ENCODE measurements around the gene MAP3K4. TPM values are rescaled to one million over a fixed set of nuclear protein-coding genes. Genes with fewer than 3 reads are reported as not detected.

MAP3K4 gene
- total RNA-seq, 4 donors from 2014 or later = 17.2 to 35.2 (median 23.7) TPM

DNA sequence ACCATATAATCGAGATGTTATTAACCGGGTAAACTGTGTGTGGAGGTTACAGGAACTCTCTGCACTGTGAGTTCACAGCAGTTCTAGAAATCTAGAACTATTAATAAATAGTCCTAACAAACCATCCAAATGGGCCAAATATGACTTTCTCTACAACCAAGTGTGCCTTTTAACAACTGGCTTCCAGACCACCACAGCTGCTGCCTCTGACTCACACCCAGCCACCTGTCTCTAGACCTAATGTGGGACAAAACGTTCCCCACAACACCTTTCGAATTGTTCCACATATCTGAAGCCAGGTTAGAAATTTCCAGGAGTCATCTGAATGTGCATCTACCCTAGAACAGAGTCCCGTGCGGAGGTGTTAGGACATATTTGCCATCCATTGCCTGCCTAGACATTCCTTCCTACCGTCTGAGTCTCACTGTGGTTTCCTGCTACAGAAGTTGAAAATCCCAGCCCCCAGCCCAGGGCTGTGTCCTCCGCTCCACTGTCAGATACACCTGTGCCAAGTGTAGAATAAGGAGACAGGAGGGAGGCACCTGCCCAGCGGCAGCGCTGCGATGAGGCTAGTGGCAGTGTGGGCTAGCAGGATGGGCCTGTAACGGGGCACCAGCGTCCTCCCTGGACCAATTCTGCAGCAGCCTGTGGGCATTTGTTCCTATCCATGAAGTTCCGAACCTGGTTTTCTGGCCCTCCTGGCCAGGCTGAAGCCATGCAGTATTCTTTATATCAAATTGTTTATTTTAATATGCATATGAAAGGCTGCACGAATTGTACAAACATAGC lies 28.5 kb upstream of the MAP3K4 start:
- no peak overlapping the region for H3K27ac ChIP-seq
- no peak overlapping the region for H3K4me3 ChIP-seq
- intact Hi-C loops (cut with DNase I; ENCODE audit: low total_unique reads) (no loop called here), in situ Hi-C loops (cut with MboI; ENCODE audit: low pct_ligation_motif_present in 1 of 4, low pct_unique_long_range_greater_than_20kb in 1 of 4, low sequenced_read_pairs in 3 of 4) (no loop called here)
- no peaks in the 10 kb centered on the region for H3K36me3 ChIP-seq
- no peaks in the 10 kb centered on the region for H3K9me3 ChIP-seq
- H3K4me1 ChIP-seq = no peaks in the 10 kb centered on the region
- 65 to 77% methylated on average over 4 to 15 of the region's 15 CpGs for WGBS, 2 donors (ENCODE audit: low coverage in 1 of 2)
- DNase-seq = no peak
- no peaks in the 10 kb centered on the region for H3K27me3 ChIP-seq
- TF ChIP-seq CTCF (IDR thresholded peaks at IDR 0.05) = no peak
- TF ChIP-seq POLR2A (IDR thresholded peaks at IDR 0.05) = no peak
- TF ChIP-seq POLR2AphosphoS5 (IDR thresholded peaks at IDR 0.05) = no peak
- no peak for TF ChIP-seq EP300 (IDR thresholded peaks at IDR 0.05; ENCODE audit: low read depth)

- Histone ChIP-seq H3K36me3 (no peaks in the 10 kb centered on the region), H3K27me3 (no peaks in the 10 kb centered on the region), H3K4me3 (no peak overlapping the region), H3K4me1 (no peaks in the 10 kb centered on the region), H3K27ac (no peak overlapping the region), H3K9me3 (no peaks in the 10 kb centered on the region)
- intact Hi-C loops (cut with DNase I; ENCODE audit: low total_unique reads) (no loop called here), in situ Hi-C loops (cut with MboI; ENCODE audit: low pct_ligation_motif_present in 1 of 4, low pct_unique_long_range_greater_than_20kb in 1 of 4, low sequenced_read_pairs in 3 of 4) (no loop called here)
- DNase-seq = no peak
- 62 to 79% methylated on average over 8 of the region's 8 CpGs for WGBS, 2 donors (ENCODE audit: low coverage in 1 of 2)
- TF ChIP-seq EP300 (IDR thresholded peaks at IDR 0.05; ENCODE audit: low read depth) (no peak), POLR2A (IDR thresholded peaks at IDR 0.05) (no peak), POLR2AphosphoS5 (IDR thresholded peaks at IDR 0.05) (no peak), CTCF (IDR thresholded peaks at IDR 0.05) (no peak)
Observed at GRCh38 chr6:160963651-160964050, 27.9 kb upstream of the MAP3K4 start.

- Histone ChIP-seq H3K9me3 (no peaks in the 10 kb centered on the region), H3K27ac (no peak overlapping the region), H3K4me3 (no peak overlapping the region), H3K27me3 (no peaks in the 10 kb centered on the region), H3K4me1 (no peaks in the 10 kb centered on the region), H3K36me3 (no peaks in the 10 kb centered on the region)
- no peak for DNase-seq
- WGBS, 2 donors (ENCODE audit: low coverage in 1 of 2) = 69 to 70% methylated on average over 5 of the region's 5 CpGs
- TF ChIP-seq EP300 (IDR thresholded peaks at IDR 0.05; ENCODE audit: low read depth) = no peak
- TF ChIP-seq POLR2AphosphoS5 (IDR thresholded peaks at IDR 0.05) = no peak
- no peak for TF ChIP-seq CTCF (IDR thresholded peaks at IDR 0.05)
- in situ Hi-C loops (cut with MboI; ENCODE audit: low pct_ligation_motif_present in 1 of 4, low pct_unique_long_range_greater_than_20kb in 1 of 4, low sequenced_read_pairs in 3 of 4) = no loop called here
- intact Hi-C loops (cut with DNase I; ENCODE audit: low total_unique reads) = no loop called here
Observed at GRCh38 chr6:160965893-160966292, 25.7 kb upstream of the MAP3K4 start.

- DNase-seq = no peak
- no peak overlapping the region for H3K27ac ChIP-seq
- in situ Hi-C loops (cut with MboI; ENCODE audit: low pct_ligation_motif_present in 1 of 4, low pct_unique_long_range_greater_than_20kb in 1 of 4, low sequenced_read_pairs in 3 of 4) (no loop called here), intact Hi-C loops (cut with DNase I; ENCODE audit: low total_unique reads) (no loop called here)
- no peak overlapping the region for H3K4me3 ChIP-seq
- no peaks in the 10 kb centered on the region for H3K9me3 ChIP-seq
- no peak for TF ChIP-seq EP300 (IDR thresholded peaks at IDR 0.05; ENCODE audit: low read depth)
- H3K36me3 ChIP-seq = no peaks in the 10 kb centered on the region
- no peaks in the 10 kb centered on the region for H3K4me1 ChIP-seq
- 79 to 81% methylated on average over 4 to 7 of the region's 7 CpGs for WGBS, 2 donors (ENCODE audit: low coverage in 1 of 2)
- no peaks in the 10 kb centered on the region for H3K27me3 ChIP-seq
Observed at GRCh38 chr6:160966493-160967229, 24.9 kb upstream of the MAP3K4 start.
